ENCODE measurements around the gene ZNF716. TPM values are rescaled to one million over a fixed set of nuclear protein-coding genes. Genes with fewer than 3 reads are reported as not detected.
"Not testable (repeated sequence)": the region's sequence is repeated elsewhere in the genome, so short reads cannot be mapped to it uniquely, and the experiment has no call there.

Gene ZNF716
- total RNA-seq (not detected), total RNA-seq (0 to 0.13 (median 0) reads per million in 172 experiments)
- not detected for polyA plus RNA-seq (2013, experiment 1 of 2)
- polyA plus RNA-seq (2013, experiment 2 of 2): not detected

DNA sequence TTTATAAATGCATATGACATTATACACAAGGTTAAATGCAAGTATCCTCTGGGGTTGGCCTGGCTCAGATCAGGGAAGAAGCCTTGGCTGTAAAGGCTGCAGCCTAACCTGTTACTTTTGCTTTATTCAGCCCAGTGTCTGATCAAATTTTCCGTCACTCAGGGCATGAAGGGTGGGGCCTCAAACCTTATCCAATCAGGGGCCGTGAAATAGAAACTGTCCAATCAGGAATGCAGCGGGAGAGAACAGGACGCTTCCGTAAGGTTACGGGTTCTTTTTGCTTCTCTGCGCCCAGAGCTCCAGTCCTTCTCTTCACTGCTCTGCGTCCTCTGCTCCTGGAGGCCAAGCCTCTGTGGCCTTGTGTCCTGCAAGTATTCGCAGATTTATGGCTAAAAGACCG is at the start of gene ZNF716:
Gene ZNF716 (plus strand): TSS at position 274 of the 400 bp plus-strand sequence. CDS start 112 bp downstream, at position 386.
- Mint-ChIP-seq H3K4me1 (ENCODE audit: low read depth) (no peaks in the 10 kb centered on the region), H3K9me3 (peaks cover 8% of the 10 kb centered on the region), H3K36me3 (ENCODE audit: low read depth) (peaks cover 4% of the 10 kb centered on the region), H3K27me3 (no peaks in the 10 kb centered on the region), H3K27ac (no peak within 1 kb of the TSS), H3K4me3 (no peak within 1 kb of the TSS)
- H3K36me3 ChIP-seq (ENCODE audit: insufficient read depth, low read length): no peaks in the 10 kb centered on the region
- TF ChIP-seq, protein P1, sequence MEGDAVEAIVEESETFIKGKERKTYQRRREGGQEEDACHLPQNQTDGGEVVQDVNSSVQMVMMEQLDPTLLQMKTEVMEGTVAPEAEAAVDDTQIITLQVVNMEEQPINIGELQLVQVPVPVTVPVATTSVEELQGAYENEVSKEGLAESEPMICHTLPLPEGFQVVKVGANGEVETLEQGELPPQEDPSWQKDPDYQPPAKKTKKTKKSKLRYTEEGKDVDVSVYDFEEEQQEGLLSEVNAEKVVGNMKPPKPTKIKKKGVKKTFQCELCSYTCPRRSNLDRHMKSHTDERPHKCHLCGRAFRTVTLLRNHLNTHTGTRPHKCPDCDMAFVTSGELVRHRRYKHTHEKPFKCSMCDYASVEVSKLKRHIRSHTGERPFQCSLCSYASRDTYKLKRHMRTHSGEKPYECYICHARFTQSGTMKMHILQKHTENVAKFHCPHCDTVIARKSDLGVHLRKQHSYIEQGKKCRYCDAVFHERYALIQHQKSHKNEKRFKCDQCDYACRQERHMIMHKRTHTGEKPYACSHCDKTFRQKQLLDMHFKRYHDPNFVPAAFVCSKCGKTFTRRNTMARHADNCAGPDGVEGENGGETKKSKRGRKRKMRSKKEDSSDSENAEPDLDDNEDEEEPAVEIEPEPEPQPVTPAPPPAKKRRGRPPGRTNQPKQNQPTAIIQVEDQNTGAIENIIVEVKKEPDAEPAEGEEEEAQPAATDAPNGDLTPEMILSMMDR (IDR thresholded peaks at IDR 0.05): no peak
- H3K9me3 ChIP-seq (ENCODE audit: control insufficient read depth in 1 of 2, insufficient read depth in 1 of 2, low read length in 2 of 2): peaks cover 6 to 48% of the 10 kb centered on the region in 2 experiments
- intact Hi-C loops (cut with DNase I, micrococcal nuclease): no loop called here
- POLR2A ChIA-PET: no interaction called here
- H3K4me1 ChIP-seq (ENCODE audit: insufficient read depth, low read length): no peaks in the 10 kb centered on the region
- H3K27me3 ChIP-seq (ENCODE audit: control insufficient read depth in 1 of 2, insufficient read depth in 2 of 2, low read length in 2 of 2): no peaks in the 10 kb centered on the region
- no peak for DNase-seq
- no peak within 1 kb of the TSS for H3K4me3 ChIP-seq (ENCODE audit: low read length)
- no peak for ATAC-seq (ENCODE audit: poor library complexity)
- no peak within 1 kb of the TSS for H3K27ac ChIP-seq (ENCODE audit: low read depth in 1 of 2, low read length in 2 of 2)
- CTCF ChIA-PET: no interaction called here

DNA sequence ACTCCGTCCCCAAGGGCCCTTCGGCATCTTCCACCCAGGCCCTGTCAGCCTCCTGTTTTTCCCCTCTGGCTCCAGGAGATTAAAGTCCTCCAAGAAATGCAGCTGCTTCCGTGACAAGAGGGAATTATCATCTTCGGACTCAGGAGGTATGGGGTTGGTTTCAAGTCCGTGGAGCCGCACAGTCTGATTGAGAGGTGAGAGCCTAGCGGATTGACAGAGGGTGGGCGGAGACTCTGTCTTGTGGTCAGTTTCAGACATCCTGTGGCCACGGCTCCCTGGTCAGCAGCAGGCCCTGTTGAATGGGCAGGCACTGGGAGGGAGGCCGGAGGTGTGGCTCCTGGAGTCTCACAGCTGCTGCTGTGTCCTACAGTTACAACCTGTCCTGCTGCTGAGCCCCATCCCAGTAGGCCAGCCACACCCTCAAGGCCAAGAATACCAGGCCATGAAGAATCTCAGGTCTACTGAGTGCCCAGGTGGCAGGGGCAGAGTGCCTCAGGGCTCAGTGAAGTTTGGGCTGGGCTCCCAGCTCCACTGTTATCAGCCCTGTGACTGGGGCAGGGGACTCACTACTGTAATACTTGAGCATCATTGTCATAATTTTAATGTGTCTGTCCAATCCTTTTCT is 49.3 kb upstream of the ZNF716 start:
- Mint-ChIP-seq H3K36me3 (ENCODE audit: low read depth) (peaks cover 4% of the 10 kb centered on the region), H3K4me1 (ENCODE audit: low read depth) (no peaks in the 10 kb centered on the region), H3K4me3 (no peak overlapping the region), H3K9me3 (peaks cover 10% of the 10 kb centered on the region), H3K27me3 (no peaks in the 10 kb centered on the region), H3K27ac (no peak overlapping the region)
- Histone ChIP-seq H3K27ac (ENCODE audit: low read depth in 1 of 2, low read length in 2 of 2) (no peak overlapping the region), H3K27me3 (ENCODE audit: control insufficient read depth in 1 of 2, insufficient read depth in 2 of 2, low read length in 2 of 2) (no peaks in the 10 kb centered on the region), H3K4me3 (ENCODE audit: low read length) (no peak overlapping the region), H3K9me3 (ENCODE audit: control insufficient read depth in 1 of 2, insufficient read depth in 1 of 2, low read length in 2 of 2) (peaks cover 15 to 64% of the 10 kb centered on the region in 2 experiments), H3K4me1 (ENCODE audit: insufficient read depth, low read length) (no peaks in the 10 kb centered on the region), H3K36me3 (ENCODE audit: insufficient read depth, low read length) (no peaks in the 10 kb centered on the region)
- CTCF ChIA-PET: no interaction called here
- ATAC-seq (ENCODE audit: poor library complexity) (no peak), DNase-seq (no peak)
- intact Hi-C loops (cut with DNase I, micrococcal nuclease): no loop called here
- TF ChIP-seq, protein P1 (IDR thresholded peaks at IDR 0.05): no peak
- POLR2A ChIA-PET: no interaction called here

DNA sequence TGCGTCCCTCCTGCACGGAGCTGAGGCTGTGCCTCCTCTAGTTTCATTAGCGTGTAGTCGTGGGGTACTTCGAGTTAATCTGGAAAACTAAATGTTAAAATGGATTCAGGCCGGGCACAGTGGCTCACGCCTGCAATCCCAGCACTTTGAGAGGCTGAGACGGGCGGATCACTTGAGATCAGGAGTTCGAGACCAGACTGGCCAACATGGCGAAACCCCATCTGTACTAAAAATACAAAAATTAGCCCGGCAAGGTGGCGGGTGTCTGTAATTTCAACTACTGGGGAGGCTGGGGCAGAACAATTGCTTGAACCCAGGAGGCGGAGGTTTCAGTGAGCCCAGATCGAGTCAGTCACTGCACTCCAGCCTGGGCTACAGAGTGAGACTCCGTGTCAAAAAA is 46.9 kb upstream of the ZNF716 start:
- CTCF ChIA-PET; DNase-seq; H3K9me3 Mint-ChIP-seq; ATAC-seq (ENCODE audit: poor library complexity); H3K27me3 ChIP-seq (ENCODE audit: control insufficient read depth in 1 of 2, insufficient read depth in 2 of 2, low read length in 2 of 2); H3K36me3 Mint-ChIP-seq (ENCODE audit: low read depth); H3K4me3 Mint-ChIP-seq; H3K27me3 Mint-ChIP-seq; POLR2A ChIA-PET; intact Hi-C loops (cut with DNase I, micrococcal nuclease); H3K27ac Mint-ChIP-seq; H3K27ac ChIP-seq (ENCODE audit: low read depth in 1 of 2, low read length in 2 of 2); H3K4me1 Mint-ChIP-seq (ENCODE audit: low read depth); H3K4me1 ChIP-seq (ENCODE audit: insufficient read depth, low read length); H3K4me3 ChIP-seq (ENCODE audit: low read length); H3K36me3 ChIP-seq (ENCODE audit: insufficient read depth, low read length): not testable (repeated sequence)
- H3K9me3 ChIP-seq (ENCODE audit: control insufficient read depth in 1 of 2, insufficient read depth in 1 of 2, low read length in 2 of 2): peaks cover 15 to 55% of the 10 kb centered on the region in 2 experiments
